ENCODE data around the gene SERPINB5. TPM values are rescaled to one million over a fixed set of nuclear protein-coding genes. Genes with fewer than 3 reads are reported as not detected.

SERPINB5 gene
- total and polyA plus RNA-seq, 2 of the 13 experiments (the other 11 are each of a cell fraction or from before 2014, with no cell fraction given), result not detected

GRCh38 chr18:63439334-63439733, 37.4 kb upstream of the SERPINB5 start:
- no TSS peak for BruUV-seq (replicated peaks)
- Histone ChIP-seq H3K27me3 (ENCODE audit: control insufficient read depth in 1 of 2, insufficient read depth in 2 of 2, low read length in 2 of 2) (peaks cover 0 to 3% of the 10 kb centered on the region in 2 experiments; a peak in 1 of 5 replicates), H3K36me3 (replicated peaks in 1 of 2; ENCODE audit: control insufficient read depth in 1 of 2, insufficient read depth in 2 of 2, low read length in 2 of 2) (no peaks in the 10 kb centered on the region), H3K9ac (ENCODE audit: insufficient read depth, low read depth, low read length) (no peak overlapping the region), H4K20me1 (ENCODE audit: insufficient read depth, low read length) (no peaks in the 10 kb centered on the region), H3K9me3 (ENCODE audit: low read length) (no peaks in the 10 kb centered on the region), H3K4me3 (replicated peaks in 1 of 3; ENCODE audit: insufficient read depth in 1 of 3, low read depth in 2 of 3, low read length in 3 of 3) (no peak overlapping the region), H3K4me2 (ENCODE audit: low read depth, low read length) (no peak overlapping the region), H3K27ac (ENCODE audit: extremely low read length, insufficient read depth, low read length) (no peak overlapping the region), H3K79me2 (ENCODE audit: insufficient read depth, low read length) (no peaks in the 10 kb centered on the region), H2AFZ (ENCODE audit: low read length) (no peak overlapping the region), H3K4me1 (ENCODE audit: insufficient read depth, low read length) (no peaks in the 10 kb centered on the region)
- 0% methylated on average over 6 of the region's 6 CpGs for WGBS (ENCODE audit: low lambda C conversion rate)
- ChIA-PET POLR2A (interaction anchor here (0.6 to 1.2 kb wide), 2 partner anchors 17 to 72 kb away, joined by 3 read pairs; partner anchors contain the start of genes KDSR and VPS4B), CTCF (ENCODE audit: low intra/inter-chr PET ratio, low total read pairs) (interaction anchor here (1.8 to 2.0 kb wide), 3 partner anchors 97 to 423 kb away, joined by 3 to 13 read pairs (median 9); no protein-coding TSS in a partner anchor)
- peak; percentile 76 for ATAC-seq
- peak; percentile 87 for FAIRE-seq
- peak; percentile 33 for DNase-seq (ENCODE audit: low spot score)
- intact Hi-C loops (cut with micrococcal nuclease; ENCODE audit: unreplicated experiment), result loop anchor here (1.0 to 5.0 kb wide), 5 partner anchors 97 to 423 kb away; no protein-coding TSS in a partner anchor
- in situ Hi-C loops (cut with HindIII; ENCODE audit: extremely low pct_ligation_motif_present, low pct_unique_long_range_greater_than_20kb), result loop anchor here (10.0 kb wide), 2 partner anchors 95 to 435 kb away; no protein-coding TSS in a partner anchor
- TF ChIP-seq ZNF605 (CRISPR knock-in tag; IDR thresholded peaks at IDR 0.05) (0 out of 2 replicates have a peak, but pooled peaks have one; percentile 27), ZSCAN29 (CRISPR knock-in tag; conservative IDR thresholded peaks at IDR 0.05) (no peak), SMAD1 (CRISPR knock-in tag; IDR thresholded peaks at IDR 0.05; ENCODE audit: borderline replicate concordance, low read depth) (no peak), ATF5 (CRISPR knock-in tag; IDR thresholded peaks at IDR 0.05; ENCODE audit: low read depth) (no peak), SSRP1 (CRISPR knock-in tag; IDR thresholded peaks at IDR 0.05) (no peak), BCL3 (CRISPR knock-in tag; IDR thresholded peaks at IDR 0.05) (no peak), SRSF9 (IDR thresholded peaks at IDR 0.05; ENCODE audit: borderline replicate concordance, insufficient read depth, low read depth, low read length, poor library complexity, severe bottlenecking) (no peak), PAWR (CRISPR knock-in tag; IDR thresholded peaks at IDR 0.05; ENCODE audit: borderline replicate concordance) (no peak), E2F2 (CRISPR knock-in tag; IDR thresholded peaks at IDR 0.05; ENCODE audit: borderline replicate concordance) (no peak), CTCF (CRISPR knock-in tag; IDR thresholded peaks at IDR 0.05) (peak; percentile 83), ZNF280B (CRISPR knock-in tag; IDR thresholded peaks at IDR 0.05; ENCODE audit: borderline replicate concordance) (no peak), RAD21 (CRISPR knock-in tag; IDR thresholded peaks at IDR 0.05) (peak; percentile 43; the same call in 1 of the 2 replicates), MYNN (CRISPR knock-in tag; IDR thresholded peaks at IDR 0.05; ENCODE audit: low read depth) (no peak), PLSCR1 (CRISPR knock-in tag; IDR thresholded peaks at IDR 0.05; ENCODE audit: borderline replicate concordance) (no peak), SMC3 (IDR thresholded peaks at IDR 0.05; ENCODE audit: low read length) (peak; percentile 58), FLYWCH1 (CRISPR knock-in tag; IDR thresholded peaks at IDR 0.05) (no peak)
